Measurements from ENCODE around the gene FYTTD1.

GRCh38 chr3:197749601-197750395, at the start of gene FYTTD1:
- TF ChIP-seq GABPA (IDR thresholded peaks at IDR 0.05; ENCODE audit: low read depth) (no peak), CTCF (IDR thresholded peaks at IDR 0.05; ENCODE audit: insufficient read depth, low read length) (peak; percentile 16)
